GM23248 (cell line): ENCODE data around the gene MECP2. TPM values are rescaled to one million over a fixed set of nuclear protein-coding genes. Genes with fewer than 3 reads are reported as not detected.

Experiments used
- DNase-seq: peaks from one replicate; pipeline ENCODE4 v3.0.0-alpha.2; 2015
- H2AFZ ChIP-seq: fragments of 200-600 bp; sonication (generic); 2 replicates; pipeline ENCODE4 v1.6.1; 2016; ENCODE audit warnings: antibody characterized with exemption
- H3F3A ChIP-seq: fragments of 200-600 bp; sonication (generic); 2 replicates; pipeline ENCODE4 v1.6.1; 2016; ENCODE audit warnings: mild to moderate bottlenecking, antibody characterized with exemption, mixed run types; ENCODE audit not compliant: insufficient read depth
- H3K27ac ChIP-seq: fragments of 200-600 bp; sonication (generic); 2 replicates; pipeline ENCODE4 v1.5.1; 2016; ENCODE audit warnings: mild to moderate bottlenecking
- H3K27me3 ChIP-seq: fragments of 200-600 bp; sonication (generic); replicated peaks from 2 replicates; pipeline ENCODE4 v1.6.1; 2016; ENCODE audit warnings: mild to moderate bottlenecking; ENCODE audit not compliant: insufficient read depth
- H3K36me3 ChIP-seq: fragments of 200-600 bp; sonication (generic); 2 replicates; pipeline ENCODE4 v1.6.1; 2016; ENCODE audit warnings: low read depth, mild to moderate bottlenecking
- H3K4me1 ChIP-seq: fragments of 200-600 bp; sonication (generic); 2 replicates; pipeline ENCODE4 v1.6.1; 2016; ENCODE audit warnings: mild to moderate bottlenecking; ENCODE audit not compliant: insufficient read depth
- H3K4me2 ChIP-seq: fragments of 200-600 bp; sonication (generic); one replicate; pipeline ENCODE4 v1.6.1; 2016; ENCODE audit warnings: mild to moderate bottlenecking; ENCODE audit not compliant: unreplicated experiment
- H3K4me3 ChIP-seq: fragments of 200-600 bp; sonication (generic); 2 replicates; pipeline ENCODE4 v1.5.1; 2016; ENCODE audit warnings: mild to moderate bottlenecking
- H3K79me2 ChIP-seq: fragments of 200-600 bp; sonication (generic); 2 replicates; pipeline ENCODE4 v1.6.1; 2016; ENCODE audit warnings: mild to moderate bottlenecking; ENCODE audit not compliant: insufficient read depth
- H3K9ac ChIP-seq: fragments of 200-600 bp; sonication (generic); 2 replicates; pipeline ENCODE4 v1.6.1; 2016; ENCODE audit warnings: mild to moderate bottlenecking
- H3K9me2 ChIP-seq: fragments of 200-600 bp; sonication (generic); 2 replicates; pipeline ENCODE4 v1.6.1; 2016; ENCODE audit warnings: mixed run types, mild to moderate bottlenecking, moderate library complexity; ENCODE audit not compliant: insufficient read depth
- H3K9me3 ChIP-seq: fragments of 200-600 bp; sonication (generic); one replicate; pipeline ENCODE4 v1.6.1; 2017; ENCODE audit warnings: low read depth
- H4K20me1 ChIP-seq: fragments of 200-600 bp; sonication (generic); 2 replicates; pipeline ENCODE4 v1.6.0; 2016; ENCODE audit not compliant: insufficient read depth
- EZH2 ChIP-seq: fragments of 200-600 bp; sonication (generic); IDR thresholded peaks from 2 replicates; pipeline ENCODE4 v1.6.1; 2018; ENCODE audit warnings: antibody characterized with exemption, mild to moderate bottlenecking; ENCODE audit not compliant: insufficient read depth, poor library complexity, severe bottlenecking
- EZH2phosphoT487 ChIP-seq: fragments of 200-600 bp; sonication (generic); IDR thresholded peaks from 2 replicates; pipeline ENCODE4 v1.6.1; 2018; ENCODE audit warnings: antibody characterized with exemption, moderate library complexity, mild to moderate bottlenecking, low read depth; ENCODE audit not compliant: insufficient read depth
- WGBS, 2 experiments: methylation state at CpG; one replicate each; pipeline ENCODE4 v1.1.6; 2015 to 2017; ENCODE audit warnings: low lambda C conversion rate in 2 of 2, low coverage in 1 of 2; ENCODE audit errors: missing lambda C conversion rate in 2 of 2; 5-methylcytosine and 5-hydroxymethylcytosine counted together
- in situ Hi-C: fragments of 300-500 bp; cut with MboI; formaldehyde crosslinking; loops from 2 replicates; pipeline ENCODE4 v1.15.0; 2020
- polyA plus RNA-seq: library from polyadenylated mRNA; unstranded; fragments of >200 nt; fragmentation: Nextera tagmentation; extraction: Ambion mirVana; gene quantifications from 2 replicates; pipeline ENCODE4 v1.2.1, GENCODE V29; 2016
- total RNA-seq: library from RNA; depleted of rRNA; stranded (reverse); fragments of >200 nt; shearing (Covaris generic); gene quantifications from 2 replicates; pipeline ENCODE4 v1.2.3, GENCODE V29; 2014

The MECP2 gene
- total and polyA plus RNA-seq, 2 experiments from 2014 or later, result 10.3 to 16.5 TPM

DNA sequence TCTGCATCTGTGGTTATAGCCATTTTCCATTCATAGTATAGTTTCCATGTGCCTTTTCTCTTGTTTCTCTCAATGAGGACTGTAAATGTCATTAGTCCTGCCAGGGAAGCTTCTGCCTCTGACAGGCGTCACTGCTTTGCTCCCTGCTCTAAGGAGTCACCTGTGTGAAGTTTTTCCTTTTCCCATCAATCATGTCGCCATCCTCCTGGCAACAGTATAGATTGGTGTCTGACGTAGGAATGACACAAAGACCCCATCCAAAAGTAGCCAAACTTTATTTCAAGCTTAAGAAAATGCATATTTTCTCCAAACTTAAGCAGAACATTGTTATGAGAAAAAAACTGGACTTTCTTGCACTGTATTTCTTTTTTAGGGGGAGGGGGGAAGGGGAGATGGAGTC, 23.1 kb upstream of the MECP2 start:
- TF ChIP-seq EZH2, result no peak
- TF ChIP-seq EZH2phosphoT487, result no peak
- Histone ChIP-seq H3K27me3 (no peaks in the 10 kb centered on the region), H3K4me2 (no peak overlapping the region), H2AFZ (no peak overlapping the region), H3F3A (no peaks in the 10 kb centered on the region), H3K9me2 (no peaks in the 10 kb centered on the region), H3K36me3 (no peaks in the 10 kb centered on the region), H3K27ac (no peak overlapping the region), H4K20me1 (no peaks in the 10 kb centered on the region), H3K79me2 (no peaks in the 10 kb centered on the region), H3K4me1 (no peaks in the 10 kb centered on the region), H3K4me3 (no peak overlapping the region), H3K9ac (no peak overlapping the region), H3K9me3 (no peaks in the 10 kb centered on the region)
- 67 to 73% methylated on average over 3 of the region's 3 CpGs for WGBS, 2 experiments
- in situ Hi-C loops, result no loop called here
- no peak for DNase-seq

DNA sequence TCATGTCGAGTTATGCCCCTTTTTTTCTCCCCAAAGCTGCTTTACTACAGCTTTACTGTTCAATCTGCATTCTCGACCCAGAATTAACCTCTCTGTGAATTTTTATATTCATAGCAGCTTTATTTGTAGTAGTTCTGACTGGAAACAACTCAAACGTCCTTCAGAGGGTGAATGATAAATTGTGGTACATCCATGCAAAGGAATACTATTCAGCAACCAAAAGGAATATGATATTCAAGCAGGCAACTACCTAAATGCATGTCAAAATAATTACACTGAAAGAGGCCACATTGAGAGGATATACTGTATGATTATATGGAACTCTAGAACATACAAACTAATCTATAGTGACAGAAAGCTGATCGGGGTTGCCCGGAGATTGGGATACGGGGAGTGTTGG, 20.0 kb upstream of the MECP2 start:
- no peak overlapping the region for H3K9ac ChIP-seq
- H3K36me3 ChIP-seq, result no peaks in the 10 kb centered on the region
- no peak for TF ChIP-seq EZH2
- TF ChIP-seq EZH2phosphoT487, result no peak
- no peak for DNase-seq
- no peaks in the 10 kb centered on the region for H3F3A ChIP-seq
- no peaks in the 10 kb centered on the region for H3K79me2 ChIP-seq
- H3K27me3 ChIP-seq, result no peaks in the 10 kb centered on the region; the same call in 1 of the 2 replicates
- no peak overlapping the region for H3K27ac ChIP-seq
- no peak overlapping the region for H2AFZ ChIP-seq
- H3K4me1 ChIP-seq, result no peaks in the 10 kb centered on the region
- WGBS, 2 experiments, result 55 to 68% methylated on average over 6 of the region's 6 CpGs
- H4K20me1 ChIP-seq, result no peaks in the 10 kb centered on the region
- no peak overlapping the region for H3K4me3 ChIP-seq
- in situ Hi-C loops, result no loop called here
- H3K4me2 ChIP-seq, result no peak overlapping the region
- no peaks in the 10 kb centered on the region for H3K9me3 ChIP-seq
- H3K9me2 ChIP-seq, result no peaks in the 10 kb centered on the region

DNA sequence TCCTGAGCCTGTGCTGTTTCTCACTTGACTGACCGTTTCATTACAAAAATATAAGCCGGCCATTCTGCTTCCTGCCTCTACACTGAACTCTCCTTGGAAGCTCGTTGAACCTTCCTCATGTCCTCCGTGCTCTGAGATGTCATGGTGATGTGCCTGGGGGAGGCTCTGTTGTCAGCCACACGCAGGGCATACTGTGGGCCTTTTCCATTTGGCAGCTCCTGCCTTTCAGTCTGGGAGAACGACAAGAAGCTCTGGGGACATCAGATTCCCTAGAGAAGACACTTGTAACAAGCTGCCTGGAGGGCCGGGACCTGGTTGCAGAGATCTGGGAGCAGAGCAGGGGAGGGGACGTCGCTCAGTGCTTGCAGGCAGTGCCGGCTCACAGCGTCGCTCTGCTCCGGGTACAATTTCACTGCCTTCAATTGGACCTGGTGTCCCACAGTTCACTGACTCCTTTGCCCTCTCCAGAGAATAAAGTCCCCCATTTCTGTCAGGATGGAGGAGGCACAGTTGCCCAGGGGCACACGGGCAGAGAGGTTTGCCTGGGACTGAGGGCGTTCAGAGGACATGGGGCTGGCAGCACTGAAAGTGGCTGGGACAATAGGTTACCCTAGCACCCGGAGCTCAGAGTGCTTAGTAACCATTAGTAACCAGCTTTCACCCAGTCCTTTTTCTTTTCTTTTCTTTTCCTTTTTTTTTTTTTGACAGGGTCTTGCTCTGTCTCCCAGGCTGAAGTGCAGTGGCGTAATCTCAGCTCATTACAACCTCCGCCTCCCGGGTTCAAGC, 19.1 kb upstream of the MECP2 start:
- Histone ChIP-seq H2AFZ (no peak overlapping the region), H3K79me2 (no peaks in the 10 kb centered on the region), H3K4me3 (no peak overlapping the region), H3K36me3 (no peaks in the 10 kb centered on the region), H3K9me2 (no peaks in the 10 kb centered on the region), H3K27ac (no peak overlapping the region), H3K9ac (no peak overlapping the region), H3K27me3 (no peaks in the 10 kb centered on the region; the same call in 1 of the 2 replicates), H3K4me1 (no peaks in the 10 kb centered on the region), H4K20me1 (no peaks in the 10 kb centered on the region), H3F3A (no peaks in the 10 kb centered on the region), H3K9me3 (no peaks in the 10 kb centered on the region), H3K4me2 (no peak overlapping the region)
- no peak for TF ChIP-seq EZH2
- no peak for TF ChIP-seq EZH2phosphoT487
- in situ Hi-C loops, result no loop called here
- WGBS, 2 experiments, result 60 to 70% methylated on average over 11 to 14 of the region's 19 CpGs
- no peak for DNase-seq

DNA sequence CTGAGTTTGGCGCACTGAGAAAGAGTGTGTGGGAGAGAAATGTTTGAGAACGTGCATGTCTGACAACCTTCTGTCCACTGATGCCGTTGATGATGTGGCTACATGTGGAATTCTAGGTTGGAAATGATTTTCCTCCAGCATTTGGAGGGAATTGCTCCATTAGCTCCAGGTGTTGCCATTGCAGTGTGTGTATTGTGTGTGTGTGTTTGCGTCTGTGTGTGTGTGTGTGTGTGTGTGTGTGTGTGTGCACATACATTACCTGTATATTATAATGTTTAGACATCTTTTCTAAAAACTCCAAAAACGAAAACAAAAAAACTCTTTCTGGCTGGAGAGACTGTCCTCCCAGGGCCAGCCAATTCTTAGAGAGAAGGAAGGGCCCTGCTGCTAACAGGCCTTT, 18.2 kb upstream of the MECP2 start:
- no peaks in the 10 kb centered on the region for H3F3A ChIP-seq
- in situ Hi-C loops, result no loop called here
- no peak overlapping the region for H3K9ac ChIP-seq
- no peak overlapping the region for H3K4me2 ChIP-seq
- no peaks in the 10 kb centered on the region; the same call in 1 of the 2 replicates for H3K27me3 ChIP-seq
- no peaks in the 10 kb centered on the region for H3K9me3 ChIP-seq
- WGBS, 2 experiments, result 51 to 65% methylated on average over 4 to 5 of the region's 5 CpGs
- H4K20me1 ChIP-seq, result no peaks in the 10 kb centered on the region
- DNase-seq, result no peak
- no peak overlapping the region for H3K4me3 ChIP-seq
- TF ChIP-seq EZH2phosphoT487, result no peak
- no peak for TF ChIP-seq EZH2
- H3K36me3 ChIP-seq, result no peaks in the 10 kb centered on the region
- no peaks in the 10 kb centered on the region for H3K9me2 ChIP-seq
- no peaks in the 10 kb centered on the region for H3K79me2 ChIP-seq
- H3K27ac ChIP-seq, result no peak overlapping the region
- H3K4me1 ChIP-seq, result no peaks in the 10 kb centered on the region
- H2AFZ ChIP-seq, result no peak overlapping the region
